ENCODE measurements around the gene ROBO2.

ROBO2 gene

GRCh38 chr3:77602722-77603121 is 562.8 kb downstream of the ROBO2 start:
- no peak for DNase-seq (ENCODE audit: low read depth)
- no peak for TF ChIP-seq CTCF (conservative IDR thresholded peaks at IDR 0.05; ENCODE audit: low read length)

GRCh38 chr3:77605308-77605707 is 565.4 kb downstream of the ROBO2 start:
- no peak overlapping the region for H3K4me3 ChIP-seq (ENCODE audit: low read length)
- TF ChIP-seq CTCF (conservative IDR thresholded peaks at IDR 0.05; ENCODE audit: low read length), result no peak
- DNase-seq (ENCODE audit: low read depth), result no peak

More at GRCh38 chr3:77602722-77603121, 562.8 kb downstream of the ROBO2 start:
- no peak overlapping the region for H3K4me3 ChIP-seq (ENCODE audit: low read length)

GRCh38 chr3:77605865-77606264 is 566.0 kb downstream of the ROBO2 start:
- TF ChIP-seq CTCF (conservative IDR thresholded peaks at IDR 0.05; ENCODE audit: low read length), result no peak
- DNase-seq (ENCODE audit: low read depth), result no peak
- no peak overlapping the region for H3K4me3 ChIP-seq (ENCODE audit: low read length)

- no peak for TF ChIP-seq CTCF (conservative IDR thresholded peaks at IDR 0.05; ENCODE audit: low read length)
- DNase-seq (ENCODE audit: low read depth), result no peak
- no peak overlapping the region for H3K4me3 ChIP-seq (ENCODE audit: low read length)
These were observed 566.5 kb downstream of the ROBO2 start for GRCh38 chr3:77606372-77606771.

- no peak for DNase-seq (ENCODE audit: low read depth)
- H3K4me3 ChIP-seq (ENCODE audit: low read length), result no peak overlapping the region
- no peak for TF ChIP-seq CTCF (conservative IDR thresholded peaks at IDR 0.05; ENCODE audit: low read length)
These were observed 578.8 kb downstream of the ROBO2 start for GRCh38 chr3:77618686-77619085.

GRCh38 chr3:77620009-77620408 is 580.1 kb downstream of the ROBO2 start:
- no peak overlapping the region for H3K4me3 ChIP-seq (ENCODE audit: low read length)
- DNase-seq (ENCODE audit: low read depth), result peak; percentile 25
- TF ChIP-seq CTCF (conservative IDR thresholded peaks at IDR 0.05; ENCODE audit: low read length), result no peak

GRCh38 chr3:77623500-77623899 is 583.6 kb downstream of the ROBO2 start:
- H3K4me3 ChIP-seq (ENCODE audit: low read length), result no peak overlapping the region
- DNase-seq (ENCODE audit: low read depth), result no peak
- TF ChIP-seq CTCF (conservative IDR thresholded peaks at IDR 0.05; ENCODE audit: low read length), result no peak

Measured in AG10803 (cell line).